HG02759 (cell line): ENCODE results near the gene CLASP1.
"Not testable (repeated sequence)": the region's sequence is repeated elsewhere in the genome, so short reads cannot be mapped to it uniquely, and the experiment has no call there.

ENCODE experiments used
- ATAC-seq: cut with Tn5 transposase; IDR thresholded peaks from one replicate; pipeline ENCODE4 v1.9.1; 2021; ENCODE audit warnings: mild to moderate bottlenecking, moderate library complexity; ENCODE audit not compliant: unreplicated experiment

CLASP1 gene

DNA sequence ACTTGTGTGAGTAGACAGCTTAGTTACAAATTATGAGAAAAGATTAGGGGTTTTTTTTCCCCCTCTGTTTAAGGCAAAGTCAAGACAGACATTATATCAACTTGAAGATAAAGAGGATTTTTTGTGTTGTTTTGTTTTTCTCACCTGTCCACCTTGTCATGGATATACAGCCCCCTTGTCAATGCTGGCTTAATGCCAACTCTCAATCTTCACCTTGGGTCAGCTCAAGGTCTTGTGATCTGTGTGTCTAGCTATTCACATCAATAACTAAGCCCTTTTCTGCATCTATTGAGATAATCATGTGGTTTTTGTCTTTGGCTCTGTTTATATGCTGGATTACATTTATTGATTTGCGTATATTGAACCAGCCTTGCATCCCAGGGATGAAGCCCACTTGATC lies 211.0 kb downstream of the CLASP1 start:
- not testable (repeated sequence) for ATAC-seq

DNA sequence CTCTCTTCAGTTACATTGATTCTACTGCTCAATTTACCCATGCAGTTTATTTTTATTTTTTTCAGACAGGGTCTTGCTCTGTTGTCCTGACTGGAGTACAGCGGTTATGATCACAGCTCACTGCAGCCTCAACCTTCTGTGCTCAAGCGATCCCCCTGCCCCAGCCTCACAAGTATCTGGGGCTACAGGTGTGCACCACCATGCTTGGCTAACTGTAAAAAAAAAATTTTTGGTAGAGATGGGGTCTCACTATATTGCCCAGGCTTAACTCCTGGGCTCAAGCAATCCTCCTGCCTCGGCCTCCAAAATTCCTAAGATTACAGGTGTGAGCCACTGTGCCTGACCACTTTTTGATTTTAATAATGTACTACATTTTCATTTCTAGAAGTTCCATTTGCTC lies 212.3 kb downstream of the CLASP1 start:
- ATAC-seq: no peak

DNA sequence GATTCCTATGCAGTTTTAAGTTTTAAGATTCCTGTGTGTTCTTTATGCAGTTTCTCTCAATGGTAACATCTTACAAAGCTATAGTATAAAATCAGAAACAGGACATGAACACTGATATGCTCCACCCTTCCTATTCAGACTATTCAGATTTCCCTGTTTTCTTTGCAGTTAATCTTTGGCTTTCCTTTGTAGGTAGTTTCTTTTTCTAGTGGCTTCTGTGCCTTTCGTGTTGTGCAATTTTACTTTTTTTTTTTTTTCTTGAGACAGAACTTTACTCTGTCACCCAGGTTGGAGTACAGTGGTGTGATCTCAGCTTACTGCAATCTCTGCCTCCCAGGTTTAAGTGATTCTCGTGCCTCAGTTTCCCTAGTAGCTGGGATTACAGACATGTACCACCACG lies 213.5 kb downstream of the CLASP1 start:
- no peak for ATAC-seq

DNA sequence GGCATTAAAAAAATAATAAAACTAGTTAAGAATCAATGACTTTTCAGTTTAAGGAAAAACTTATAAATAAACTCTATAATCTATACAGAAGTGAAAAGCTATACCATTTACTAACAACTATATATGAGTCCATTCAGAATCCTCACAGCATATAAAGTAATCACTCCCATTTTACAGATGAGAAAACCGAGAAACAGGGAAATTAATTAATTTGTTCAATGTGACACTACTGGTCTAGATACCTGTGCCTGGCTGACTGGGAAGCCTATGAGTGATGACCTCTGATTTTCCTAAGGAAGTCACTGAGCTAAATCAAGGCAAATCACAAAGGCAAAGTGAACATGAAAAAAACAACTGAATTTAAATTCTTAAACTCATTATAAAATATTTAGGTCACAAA lies 218.0 kb downstream of the CLASP1 start:
- ATAC-seq: no peak

DNA sequence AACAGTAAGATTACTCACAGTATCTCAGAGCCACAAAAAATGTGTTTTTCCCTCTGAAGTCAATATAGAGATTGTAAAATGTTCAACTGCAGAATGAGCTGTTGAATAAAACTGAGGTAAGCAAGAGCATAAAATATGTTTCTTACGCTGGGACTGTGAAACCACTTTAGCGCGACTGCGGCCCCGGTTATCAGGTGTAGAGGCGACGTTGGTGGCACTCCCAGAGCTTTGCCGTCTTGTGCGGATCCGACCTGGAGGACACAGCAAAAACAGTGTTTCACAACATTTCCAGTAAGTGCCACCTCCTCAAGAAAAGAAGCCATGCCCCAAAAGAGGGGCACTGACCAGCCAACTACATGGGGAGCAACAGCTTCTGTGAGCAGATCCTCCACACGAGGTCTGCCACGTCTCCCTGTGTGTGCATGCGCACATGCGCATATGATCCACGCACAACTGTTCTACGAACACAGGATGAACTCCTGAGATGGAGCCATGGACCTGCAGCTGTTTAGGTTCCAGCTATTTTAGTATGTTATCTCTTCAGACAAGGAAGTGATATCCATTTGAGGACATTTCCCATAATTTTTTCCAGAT lies 219.2 kb downstream of the CLASP1 start:
- ATAC-seq: no peak

DNA sequence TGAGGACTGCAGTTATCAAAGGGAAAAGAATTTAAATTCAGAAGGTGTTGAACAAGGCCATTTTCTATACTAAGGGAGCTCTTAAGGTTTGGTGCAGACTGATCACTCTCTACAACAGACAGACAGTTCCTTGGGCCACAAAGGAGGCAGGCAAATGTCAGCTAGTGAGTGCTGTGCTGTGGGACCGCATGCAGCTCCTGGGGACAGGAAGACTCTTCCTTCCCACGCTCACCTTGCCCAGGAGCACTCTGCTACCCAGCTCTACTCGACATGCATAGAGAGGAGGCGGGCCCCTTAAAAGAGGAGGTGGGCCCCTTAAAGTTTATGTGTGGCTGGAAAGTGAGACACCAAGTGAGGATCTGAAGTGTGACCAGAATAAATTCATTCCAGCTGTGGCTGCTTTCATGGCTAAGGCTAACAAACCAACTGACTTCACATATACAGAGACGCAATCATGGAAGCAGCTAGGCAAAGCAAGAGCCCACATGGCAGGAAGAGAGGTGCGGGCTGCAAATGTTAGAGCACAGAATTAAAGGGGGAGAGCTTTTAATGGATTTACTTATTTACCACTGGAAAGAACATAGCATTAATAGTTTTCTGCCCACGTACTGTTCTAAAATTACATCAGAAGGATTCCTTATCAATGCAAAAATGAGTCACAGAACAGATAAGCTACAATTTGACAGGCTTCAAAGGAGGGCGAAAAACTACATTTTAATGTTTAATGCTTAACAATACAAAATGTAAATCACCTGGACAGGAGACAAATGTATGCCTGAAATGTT lies 220.0 kb downstream of the CLASP1 start:
- no peak for ATAC-seq

DNA sequence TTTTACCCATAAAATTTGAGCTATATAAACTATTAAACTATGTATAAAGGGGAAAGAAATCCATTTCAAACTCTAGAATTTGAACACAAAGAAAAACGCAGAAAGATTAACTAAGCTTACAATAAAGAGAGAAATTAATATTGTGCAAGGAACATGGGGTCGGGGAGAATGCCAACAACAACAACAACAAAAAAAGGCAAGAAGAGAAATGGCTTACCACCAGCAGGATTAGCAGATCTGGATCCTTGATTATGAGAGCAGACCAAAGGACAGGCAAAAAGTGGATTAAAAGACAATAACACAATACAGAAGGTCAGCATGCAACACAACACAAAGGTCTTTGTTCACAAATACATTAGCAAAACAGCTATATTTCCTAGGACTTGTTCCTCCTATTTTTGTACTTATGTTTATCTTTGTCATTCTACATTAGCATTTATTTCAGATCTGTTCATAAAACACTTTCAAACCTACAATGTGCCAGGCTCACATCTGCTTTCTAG lies 222.0 kb downstream of the CLASP1 start:
- no peak for ATAC-seq

DNA sequence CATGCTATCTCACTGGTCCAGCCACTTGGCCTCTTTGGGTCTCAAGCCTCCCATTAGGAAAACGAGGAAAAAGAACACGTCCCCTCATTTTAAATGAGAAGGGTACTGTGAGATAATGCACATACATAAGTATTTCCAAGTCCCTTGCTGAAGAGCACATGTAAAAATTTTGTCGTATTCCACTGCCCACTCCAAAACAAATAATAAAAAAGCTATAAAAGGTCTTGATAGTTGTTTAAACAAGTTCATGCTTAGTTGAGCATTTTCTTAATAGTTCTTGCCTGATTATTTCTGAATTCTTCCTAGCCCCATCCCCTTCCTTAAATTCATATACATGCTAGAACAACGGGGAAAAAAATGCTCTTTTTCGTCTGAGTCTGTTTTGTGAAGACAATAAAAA lies 228.8 kb downstream of the CLASP1 start:
- no peak for ATAC-seq

DNA sequence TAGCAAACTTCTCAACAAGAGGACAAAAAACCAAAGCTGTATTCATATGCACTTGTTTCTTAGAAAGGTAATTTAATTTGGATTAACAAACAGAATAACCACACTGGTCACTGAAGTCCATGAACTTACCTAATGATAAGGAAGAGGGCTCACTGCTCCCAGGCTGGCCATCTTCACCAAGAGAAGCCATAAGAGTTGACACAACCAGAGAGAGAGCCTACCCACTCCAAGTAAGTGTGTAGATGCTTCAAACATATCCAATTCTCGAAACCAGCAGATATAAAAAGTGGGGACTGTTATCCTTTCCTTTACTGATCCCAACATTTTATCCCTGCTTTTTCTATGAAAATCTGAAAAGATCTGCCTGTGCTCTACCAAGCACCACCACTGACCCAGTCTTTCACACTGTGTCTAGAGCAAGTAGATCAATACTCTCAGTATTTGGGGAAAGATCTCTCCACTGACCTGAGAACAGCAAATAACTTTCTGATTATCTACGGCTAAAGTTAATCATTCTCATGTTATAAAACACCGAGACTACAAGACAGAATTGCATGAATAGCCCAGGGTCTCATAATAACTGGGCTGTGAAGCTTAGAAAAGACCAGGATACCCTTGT lies 230.1 kb downstream of the CLASP1 start:
- no peak for ATAC-seq

DNA sequence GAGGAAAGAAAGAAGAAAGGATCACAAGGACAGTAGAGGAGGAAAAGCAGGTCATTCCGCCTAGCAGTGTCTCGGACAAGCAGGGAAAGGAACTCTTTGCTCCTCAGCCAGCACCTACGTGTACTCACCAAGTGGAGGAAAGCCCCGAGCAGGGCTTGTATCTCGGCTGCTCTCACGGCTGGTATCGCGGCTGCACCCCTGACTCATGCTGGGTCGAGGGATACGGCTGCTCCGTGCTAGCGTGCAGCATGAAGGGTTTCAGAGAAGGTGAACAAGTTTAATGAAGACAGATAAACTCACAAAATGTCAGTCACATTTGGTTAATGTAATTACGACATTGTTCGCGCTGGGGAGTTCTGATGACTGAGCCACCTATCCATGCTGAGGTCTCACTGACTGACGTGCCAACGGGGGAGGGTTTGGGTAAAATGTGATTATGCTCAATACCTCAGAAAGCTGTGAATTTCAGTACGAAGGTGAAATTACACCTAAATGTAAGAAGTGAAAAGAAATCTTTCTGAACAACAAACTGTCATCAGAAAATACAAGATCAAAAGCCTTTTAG lies 230.7 kb downstream of the CLASP1 start:
- no peak for ATAC-seq

DNA sequence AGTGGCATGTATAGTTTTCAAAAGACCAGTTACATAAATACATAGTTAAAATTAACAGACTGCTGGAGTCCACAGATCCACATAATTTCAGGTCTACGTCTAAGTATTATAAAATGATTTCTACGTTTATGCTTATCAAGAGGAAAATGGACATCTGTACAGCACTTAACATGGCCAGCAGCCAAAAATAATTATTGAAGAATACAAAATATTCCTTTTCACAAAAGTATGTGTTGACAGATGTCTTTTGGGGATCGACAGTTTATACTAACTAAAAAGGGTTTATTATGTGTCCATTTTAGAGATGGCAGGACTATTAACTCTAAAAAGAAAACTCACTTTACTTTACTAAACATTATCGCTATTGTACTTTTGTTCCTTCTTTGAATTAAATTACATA lies 231.4 kb downstream of the CLASP1 start:
- ATAC-seq: no peak

DNA sequence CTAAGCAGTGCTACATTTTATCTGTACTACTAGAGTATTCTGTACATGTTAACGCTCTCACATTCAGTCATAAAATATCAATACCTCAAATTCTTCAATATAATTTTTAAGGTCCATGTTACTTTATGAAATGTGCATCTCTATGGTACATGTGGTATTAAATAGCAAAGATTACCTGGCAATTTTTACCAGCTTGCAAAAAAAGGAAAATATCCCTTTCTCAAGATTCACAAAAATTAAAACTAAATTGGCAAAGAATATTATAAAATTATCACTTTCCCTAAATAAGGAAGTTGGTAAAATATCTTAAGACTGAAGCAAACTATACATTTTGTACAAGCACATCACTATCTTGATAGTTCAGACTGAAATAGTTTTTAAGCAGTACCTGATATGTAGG lies 233.5 kb downstream of the CLASP1 start:
- ATAC-seq: no peak

DNA sequence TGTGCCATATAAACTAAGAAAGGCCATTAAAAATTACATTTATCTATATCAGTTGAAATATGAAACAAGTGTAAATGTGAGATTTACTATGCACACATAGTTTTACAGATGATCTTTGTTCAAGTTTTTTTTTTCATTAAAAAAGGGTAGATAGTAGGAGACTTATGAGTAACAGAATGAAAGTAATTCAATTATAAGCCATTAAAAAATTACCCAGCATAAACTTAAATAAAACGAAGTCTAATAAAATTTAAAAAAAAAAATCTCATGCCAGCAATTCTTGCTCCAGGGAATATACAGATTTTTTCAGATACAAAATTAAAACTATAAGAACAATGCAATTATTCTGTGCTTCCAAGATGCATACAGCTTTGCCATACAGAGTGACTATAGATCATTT lies 236.9 kb downstream of the CLASP1 start:
- no peak for ATAC-seq

DNA sequence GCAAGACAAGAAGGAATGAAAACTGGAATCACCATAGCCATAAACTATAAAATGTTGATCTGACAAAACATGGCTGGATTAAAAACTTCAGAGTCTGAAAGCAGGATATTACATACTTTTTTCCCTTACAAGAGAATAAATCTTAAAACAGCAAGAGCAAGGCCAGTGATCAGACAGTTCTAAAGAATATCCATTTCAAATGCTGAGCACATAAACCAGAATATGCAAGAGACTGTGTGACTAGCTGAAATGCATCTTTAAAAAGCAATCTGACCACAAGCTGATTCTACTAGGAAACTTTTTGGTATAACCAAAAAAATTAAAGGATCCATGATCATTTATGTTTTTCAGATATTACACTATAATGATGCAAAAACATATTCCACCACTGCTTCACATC lies 239.3 kb downstream of the CLASP1 start:
- ATAC-seq: no peak

DNA sequence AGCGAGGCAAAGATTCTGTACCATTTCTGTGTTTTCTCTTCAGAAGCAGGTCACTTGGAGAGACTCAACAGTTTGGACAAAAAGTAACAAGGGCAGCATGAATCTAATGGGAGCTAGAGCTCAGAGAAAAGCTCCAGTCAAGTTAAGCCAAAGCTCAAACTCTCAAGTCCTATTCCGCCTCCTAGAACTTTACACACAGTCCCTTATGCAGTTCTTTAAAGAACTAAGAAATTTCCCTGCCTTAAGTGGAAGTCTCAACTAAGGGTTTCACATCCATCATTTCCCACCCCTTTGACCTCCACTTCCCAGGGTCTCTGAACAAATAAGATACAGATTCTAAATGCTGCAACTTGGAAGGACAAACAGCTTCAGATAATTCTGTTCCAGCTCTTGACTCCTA lies 239.9 kb downstream of the CLASP1 start:
- no peak for ATAC-seq

DNA sequence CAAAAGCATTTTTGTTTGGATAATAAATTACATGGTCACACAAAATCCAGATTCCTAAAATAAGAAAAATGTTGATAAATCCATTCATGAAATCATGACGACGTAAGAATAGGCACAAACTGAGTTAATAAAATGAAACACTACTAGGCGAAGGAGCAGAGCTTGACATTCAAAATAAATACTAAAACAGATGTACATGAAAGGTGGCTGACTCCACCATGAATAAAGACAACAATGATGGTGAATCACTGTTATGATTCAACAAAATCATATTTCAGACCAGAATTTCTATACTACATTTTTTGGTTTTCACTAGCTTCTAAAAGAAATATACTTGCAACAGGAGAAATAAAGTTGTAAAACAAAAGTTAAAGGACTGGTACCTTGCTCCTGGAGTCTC lies 240.6 kb downstream of the CLASP1 start:
- ATAC-seq: no peak

DNA sequence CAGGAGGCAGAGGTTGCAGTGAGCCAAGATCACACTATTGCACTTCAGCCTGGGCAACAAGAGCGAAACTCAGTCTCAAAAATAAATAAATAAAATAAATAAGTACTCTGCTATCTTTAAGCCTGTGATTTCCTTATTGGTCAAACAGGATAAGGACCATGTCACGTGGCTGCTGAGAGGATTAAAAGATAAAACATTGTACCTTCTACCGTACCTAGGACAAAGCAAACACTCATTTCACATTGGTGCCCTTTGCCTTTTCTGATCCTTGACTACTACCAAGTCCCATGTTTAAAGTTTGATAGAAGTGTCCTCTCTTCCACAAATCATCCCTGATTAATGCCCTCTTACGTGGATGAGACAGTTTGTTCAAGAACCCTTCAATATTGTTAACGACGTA lies 244.0 kb downstream of the CLASP1 start:
- no peak for ATAC-seq

DNA sequence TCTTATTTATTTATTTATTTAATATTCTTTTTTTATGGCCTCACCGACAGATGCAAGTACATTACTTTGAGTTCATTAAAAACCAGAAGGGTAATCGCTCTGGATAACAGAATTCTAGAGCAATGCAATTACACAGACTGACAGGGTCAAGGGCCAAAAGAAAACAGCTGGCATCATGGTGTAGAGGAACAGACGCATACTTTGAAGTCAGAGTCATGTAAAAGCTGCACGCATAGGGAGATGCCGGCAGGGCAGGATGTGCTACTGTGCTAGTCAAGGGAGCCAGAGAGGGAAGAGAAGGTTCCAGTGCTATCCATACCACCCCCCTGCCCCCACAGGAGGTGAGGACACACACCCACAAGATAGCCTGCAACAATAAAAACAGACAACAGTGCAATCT lies 249.1 kb downstream of the CLASP1 start:
- no peak for ATAC-seq

DNA sequence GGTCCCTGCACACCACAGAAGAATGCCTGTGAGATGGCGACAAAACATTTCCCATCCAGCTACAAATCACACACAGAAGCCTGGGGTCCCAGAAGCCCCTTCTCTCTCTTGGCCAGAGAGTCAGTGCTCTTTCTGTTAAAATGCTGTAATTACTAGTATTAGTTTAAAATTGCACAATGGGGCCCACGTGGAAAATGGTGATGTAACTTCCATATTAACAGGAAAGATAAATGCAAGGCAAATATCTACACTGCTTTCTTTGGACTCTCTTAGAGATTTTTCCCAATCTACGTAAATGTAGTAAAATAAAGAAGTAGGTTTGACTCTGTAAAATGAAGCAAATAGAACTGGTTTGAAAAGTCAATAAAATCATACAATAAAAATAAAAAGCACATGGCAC lies 250.4 kb downstream of the CLASP1 start:
- no peak for ATAC-seq

DNA sequence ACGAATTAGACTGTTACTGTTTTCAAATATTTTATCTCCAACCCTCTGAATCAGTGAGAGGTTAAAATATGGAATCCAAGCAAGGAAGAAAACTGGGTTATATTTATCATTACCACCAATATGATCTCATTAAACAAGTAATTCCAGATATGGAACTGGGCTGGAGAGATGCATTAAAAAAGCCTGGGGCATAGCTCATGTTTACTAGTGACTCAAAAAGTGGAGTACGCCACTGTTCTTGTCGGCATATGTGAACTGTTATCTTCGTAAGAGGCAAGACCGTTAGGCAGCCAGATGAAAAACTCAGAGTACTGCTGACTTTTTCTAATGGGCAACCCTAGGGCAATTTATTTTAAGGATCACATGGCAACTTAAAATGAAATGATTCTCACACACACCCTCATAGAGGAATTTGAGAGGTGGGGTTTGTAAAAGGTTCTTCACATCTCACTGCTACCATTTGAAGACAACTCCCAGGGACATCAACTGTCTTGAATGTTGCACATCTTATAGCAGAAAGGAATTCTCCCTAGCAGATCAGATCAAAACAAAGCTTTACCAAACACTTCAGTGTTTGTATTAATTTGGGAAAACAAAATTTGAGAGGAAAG lies 259.1 kb downstream of the CLASP1 start:
- ATAC-seq: no peak

DNA sequence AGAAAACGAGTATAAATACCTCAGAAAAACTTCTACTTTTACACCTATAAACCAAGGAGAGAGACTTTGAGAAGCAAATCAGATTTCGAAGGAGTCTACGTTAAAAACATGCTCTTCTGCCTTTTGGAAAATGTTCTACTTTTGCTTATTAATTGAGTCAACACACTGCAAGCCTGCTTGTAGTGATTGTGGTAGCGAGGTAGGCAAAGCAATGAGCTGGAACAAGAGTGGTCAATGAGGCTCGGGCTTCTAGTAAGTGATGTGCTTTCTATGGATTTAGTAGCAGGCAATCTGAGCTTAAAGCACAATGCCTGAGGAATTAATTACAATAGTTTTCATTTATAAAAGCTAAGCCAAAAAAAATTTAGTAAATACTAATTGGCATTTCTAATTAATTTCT lies 260.9 kb downstream of the CLASP1 start:
- no peak for ATAC-seq
